Measurements from ENCODE around the gene PPP2R2B.

The PPP2R2B gene

DNA sequence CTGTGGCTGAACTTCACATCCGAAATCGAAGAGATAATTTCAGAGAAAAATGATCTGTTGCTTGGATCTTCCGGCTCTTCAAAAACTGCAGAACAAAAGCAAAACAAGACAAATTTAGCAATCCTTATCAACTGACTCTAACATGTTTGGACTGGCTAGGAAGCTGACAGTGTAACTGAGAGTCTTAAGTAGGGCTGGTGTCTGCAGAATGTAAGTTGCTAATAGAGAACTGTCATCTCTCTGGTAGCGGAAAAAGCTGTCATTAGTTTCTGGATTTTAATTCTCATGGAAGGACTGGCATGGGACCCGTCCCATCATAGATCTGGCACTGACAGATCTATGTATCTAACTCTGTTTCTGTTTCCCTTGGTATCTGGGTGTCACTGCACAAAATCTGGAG, 278.2 kb downstream of the PPP2R2B start:
- H3K9me3 Mint-ChIP-seq = no peaks in the 10 kb centered on the region
- no peak overlapping the region for H3K4me3 Mint-ChIP-seq
- no peaks in the 10 kb centered on the region for H3K36me3 Mint-ChIP-seq (ENCODE audit: low read depth)
- H3K27me3 Mint-ChIP-seq = no peaks in the 10 kb centered on the region
- H3K4me1 Mint-ChIP-seq (ENCODE audit: low read depth) = no peaks in the 10 kb centered on the region
- no peak overlapping the region for H3K27ac Mint-ChIP-seq
- intact Hi-C loops (cut with micrococcal nuclease) = no loop called here

DNA sequence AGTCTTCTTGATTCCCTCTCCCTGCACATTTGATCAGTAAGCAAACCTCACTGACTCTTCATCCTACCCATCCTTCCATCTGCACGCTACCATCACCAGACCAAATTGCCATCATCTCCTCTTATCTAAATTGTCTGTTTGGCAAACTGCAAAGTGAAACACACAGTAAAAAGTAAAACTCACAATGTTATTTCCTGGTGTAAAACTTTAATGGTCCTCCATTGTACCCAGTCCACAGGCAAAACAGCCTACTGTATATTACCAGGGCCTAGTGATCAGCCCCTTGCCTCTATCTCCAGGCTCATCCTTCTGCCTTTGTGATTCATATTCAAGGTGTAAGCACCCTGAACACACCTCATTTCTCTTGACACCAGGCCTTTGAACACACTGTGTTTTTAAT, 279.3 kb downstream of the PPP2R2B start:
- Mint-ChIP-seq H3K27me3 (no peaks in the 10 kb centered on the region), H3K36me3 (ENCODE audit: low read depth) (no peaks in the 10 kb centered on the region), H3K9me3 (no peaks in the 10 kb centered on the region), H3K27ac (no peak overlapping the region), H3K4me3 (no peak overlapping the region), H3K4me1 (ENCODE audit: low read depth) (no peaks in the 10 kb centered on the region)
- intact Hi-C loops (cut with micrococcal nuclease) = no loop called here

DNA sequence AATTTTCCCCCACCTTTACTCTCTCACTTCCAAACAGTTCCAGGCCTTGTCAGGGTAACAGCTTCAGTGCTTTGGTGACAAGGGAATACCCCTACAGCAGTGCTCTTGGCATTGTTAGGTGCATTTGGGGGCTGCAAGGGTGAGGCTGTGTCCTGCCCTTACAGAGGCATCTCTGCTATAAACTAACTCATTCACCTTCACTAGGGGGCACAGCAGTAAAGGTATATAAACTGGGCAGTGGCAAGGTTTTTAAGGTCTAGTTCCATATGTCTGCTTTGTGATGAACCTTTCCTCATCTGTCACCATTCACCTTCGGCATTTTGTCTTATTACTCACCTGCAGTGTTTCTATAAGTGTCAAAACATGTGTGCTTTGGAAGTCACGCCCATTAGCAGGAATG, 283.5 kb downstream of the PPP2R2B start:
- intact Hi-C loops (cut with micrococcal nuclease) = no loop called here

GRCh38 chr5:146592352-146592751, 286.2 kb downstream of the PPP2R2B start:
- H3K36me3 Mint-ChIP-seq (ENCODE audit: low read depth) = no peaks in the 10 kb centered on the region
- H3K4me1 Mint-ChIP-seq (ENCODE audit: low read depth) = no peaks in the 10 kb centered on the region
- H3K9me3 Mint-ChIP-seq = no peaks in the 10 kb centered on the region
- intact Hi-C loops (cut with micrococcal nuclease) = no loop called here
- H3K4me3 Mint-ChIP-seq = no peak overlapping the region
- no peak overlapping the region for H3K27ac Mint-ChIP-seq
- H3K27me3 Mint-ChIP-seq = no peaks in the 10 kb centered on the region

More for the DNA sequence above, 283.5 kb downstream of the PPP2R2B start:
- Mint-ChIP-seq H3K9me3 (no peaks in the 10 kb centered on the region), H3K4me3 (no peak overlapping the region), H3K36me3 (ENCODE audit: low read depth) (no peaks in the 10 kb centered on the region), H3K4me1 (ENCODE audit: low read depth) (no peaks in the 10 kb centered on the region), H3K27me3 (no peaks in the 10 kb centered on the region), H3K27ac (no peak overlapping the region)

- no peak overlapping the region for H3K27ac Mint-ChIP-seq
- intact Hi-C loops (cut with micrococcal nuclease) = no loop called here
- no peaks in the 10 kb centered on the region for H3K27me3 Mint-ChIP-seq
- H3K4me3 Mint-ChIP-seq = no peak overlapping the region
- H3K36me3 Mint-ChIP-seq (ENCODE audit: low read depth) = no peaks in the 10 kb centered on the region
- H3K4me1 Mint-ChIP-seq (ENCODE audit: low read depth) = no peaks in the 10 kb centered on the region
- no peaks in the 10 kb centered on the region for H3K9me3 Mint-ChIP-seq
These were observed 289.6 kb downstream of the PPP2R2B start for GRCh38 chr5:146589028-146589345.

- Mint-ChIP-seq H3K27ac (no peak overlapping the region), H3K9me3 (no peaks in the 10 kb centered on the region), H3K4me1 (ENCODE audit: low read depth) (no peaks in the 10 kb centered on the region), H3K4me3 (no peak overlapping the region), H3K36me3 (ENCODE audit: low read depth) (no peaks in the 10 kb centered on the region), H3K27me3 (no peaks in the 10 kb centered on the region)
- intact Hi-C loops (cut with micrococcal nuclease) = no loop called here
These were observed 290.1 kb downstream of the PPP2R2B start for GRCh38 chr5:146588331-146589027.

DNA sequence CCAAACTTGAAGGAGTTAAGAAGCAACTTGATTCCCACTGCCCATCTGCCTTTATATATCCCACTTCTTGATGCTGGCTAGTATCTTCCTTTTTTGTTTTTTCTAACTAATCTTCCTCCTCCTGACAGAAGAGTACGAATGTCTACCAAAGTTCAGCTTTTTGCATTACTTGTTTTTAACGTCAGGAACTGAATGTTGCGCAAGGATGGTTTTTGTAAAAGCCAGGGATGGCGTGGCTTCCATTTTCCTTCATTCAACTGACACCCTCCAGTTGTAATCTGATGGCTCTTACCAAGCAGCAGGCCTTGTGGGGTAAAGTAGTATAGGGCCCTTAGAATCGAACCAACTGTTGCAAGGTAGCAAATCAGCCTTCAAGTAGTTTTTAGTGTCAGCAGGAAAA, 291.8 kb downstream of the PPP2R2B start:
- Mint-ChIP-seq H3K4me1 (ENCODE audit: low read depth) (no peaks in the 10 kb centered on the region), H3K9me3 (no peaks in the 10 kb centered on the region), H3K27me3 (no peaks in the 10 kb centered on the region), H3K4me3 (no peak overlapping the region), H3K36me3 (ENCODE audit: low read depth) (no peaks in the 10 kb centered on the region), H3K27ac (no peak overlapping the region)
- intact Hi-C loops (cut with micrococcal nuclease) = no loop called here

DNA sequence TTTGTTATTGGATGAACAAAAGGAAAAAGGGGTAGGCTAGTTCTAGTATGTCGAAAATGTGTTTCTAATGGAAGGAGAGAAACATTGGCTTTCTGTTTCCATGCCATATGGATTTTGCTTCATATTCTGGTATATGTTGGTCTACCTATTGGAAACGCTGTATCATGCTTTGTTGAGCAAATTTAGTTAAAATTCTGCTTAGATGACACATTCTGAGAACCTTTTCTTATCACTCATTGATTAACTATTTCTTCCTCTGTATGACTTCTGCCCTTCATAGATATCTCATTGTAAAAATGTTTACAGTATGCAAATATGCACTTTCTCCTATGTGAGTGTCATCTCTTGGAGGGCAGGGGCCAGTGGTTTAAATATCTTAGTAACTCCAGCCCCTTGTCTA, 293.8 kb downstream of the PPP2R2B start:
- Mint-ChIP-seq H3K27me3 (no peaks in the 10 kb centered on the region), H3K27ac (no peak overlapping the region), H3K4me1 (ENCODE audit: low read depth) (no peaks in the 10 kb centered on the region), H3K36me3 (ENCODE audit: low read depth) (no peaks in the 10 kb centered on the region), H3K4me3 (no peak overlapping the region), H3K9me3 (no peaks in the 10 kb centered on the region)
- intact Hi-C loops (cut with micrococcal nuclease) = no loop called here

GRCh38 chr5:146582051-146582596, 296.4 kb downstream of the PPP2R2B start:
- Mint-ChIP-seq H3K4me1 (ENCODE audit: low read depth) (no peaks in the 10 kb centered on the region), H3K9me3 (no peaks in the 10 kb centered on the region), H3K27ac (no peak overlapping the region), H3K4me3 (no peak overlapping the region), H3K36me3 (ENCODE audit: low read depth) (no peaks in the 10 kb centered on the region), H3K27me3 (no peaks in the 10 kb centered on the region)
- intact Hi-C loops (cut with micrococcal nuclease) = no loop called here

GRCh38 chr5:146580237-146580636, 298.3 kb downstream of the PPP2R2B start:
- Mint-ChIP-seq H3K27ac (no peak overlapping the region), H3K36me3 (ENCODE audit: low read depth) (no peaks in the 10 kb centered on the region), H3K9me3 (peaks cover 8% of the 10 kb centered on the region), H3K4me3 (no peak overlapping the region), H3K4me1 (ENCODE audit: low read depth) (no peaks in the 10 kb centered on the region), H3K27me3 (no peaks in the 10 kb centered on the region)
- intact Hi-C loops (cut with micrococcal nuclease) = no loop called here

GRCh38 chr5:146574713-146575112, 303.8 kb downstream of the PPP2R2B start:
- intact Hi-C loops (cut with micrococcal nuclease) = no loop called here
- no peak overlapping the region for H3K27ac Mint-ChIP-seq
- no peaks in the 10 kb centered on the region for H3K27me3 Mint-ChIP-seq
- no peaks in the 10 kb centered on the region for H3K4me1 Mint-ChIP-seq (ENCODE audit: low read depth)
- H3K9me3 Mint-ChIP-seq = peaks cover 19% of the 10 kb centered on the region
- H3K36me3 Mint-ChIP-seq (ENCODE audit: low read depth) = no peaks in the 10 kb centered on the region
- no peak overlapping the region for H3K4me3 Mint-ChIP-seq

GRCh38 chr5:146568161-146568560, 310.4 kb downstream of the PPP2R2B start:
- Mint-ChIP-seq H3K36me3 (ENCODE audit: low read depth) (no peaks in the 10 kb centered on the region), H3K9me3 (no peaks in the 10 kb centered on the region), H3K27ac (no peak overlapping the region), H3K4me1 (ENCODE audit: low read depth) (no peaks in the 10 kb centered on the region), H3K4me3 (no peak overlapping the region), H3K27me3 (no peaks in the 10 kb centered on the region)
- intact Hi-C loops (cut with micrococcal nuclease) = no loop called here

GRCh38 chr5:146565764-146566367, 312.7 kb downstream of the PPP2R2B start:
- intact Hi-C loops (cut with micrococcal nuclease) = loop anchor here (1.0 kb wide), 1 partner anchor 400 kb away; no protein-coding TSS in a partner anchor
- no peak overlapping the region for H3K4me3 Mint-ChIP-seq
- no peaks in the 10 kb centered on the region for H3K27me3 Mint-ChIP-seq
- no peaks in the 10 kb centered on the region for H3K36me3 Mint-ChIP-seq (ENCODE audit: low read depth)
- no peak overlapping the region for H3K27ac Mint-ChIP-seq
- no peaks in the 10 kb centered on the region for H3K4me1 Mint-ChIP-seq (ENCODE audit: low read depth)
- no peaks in the 10 kb centered on the region for H3K9me3 Mint-ChIP-seq

GRCh38 chr5:146564007-146564762, 314.4 kb downstream of the PPP2R2B start:
- H3K4me3 Mint-ChIP-seq = no peak overlapping the region
- no peaks in the 10 kb centered on the region for H3K27me3 Mint-ChIP-seq
- no peaks in the 10 kb centered on the region for H3K36me3 Mint-ChIP-seq (ENCODE audit: low read depth)
- intact Hi-C loops (cut with micrococcal nuclease) = no loop called here
- H3K27ac Mint-ChIP-seq = no peak overlapping the region
- no peaks in the 10 kb centered on the region for H3K4me1 Mint-ChIP-seq (ENCODE audit: low read depth)
- no peaks in the 10 kb centered on the region for H3K9me3 Mint-ChIP-seq

Data from dendritic cell treated with granulocyte-macrophage colony-stimulating factor and Interleukin-4, amounts not matched to agents 40 ng/mL and 50 ng/mL, for 4 days (primary cell).